Hepatocyte (in vitro differentiated cells): ENCODE measurements around the gene SBF2.

ENCODE experiments used
- CTCF ChIP-seq: fragments of 200-600 bp; sonication (generic); IDR thresholded peaks from 2 replicates; pipeline ENCODE4 v1.5.1; 2016; ENCODE audit warnings: antibody characterized with exemption, mild to moderate bottlenecking; ENCODE audit not compliant: poor library complexity
- EZH2 ChIP-seq: fragments of 200-600 bp; sonication (generic); IDR thresholded peaks from 2 replicates; pipeline ENCODE4 v1.6.1; 2016; ENCODE audit warnings: antibody characterized with exemption, mild to moderate bottlenecking, borderline replicate concordance
- EZH2phosphoT487 ChIP-seq: fragments of 200-600 bp; sonication (generic); IDR thresholded peaks from one replicate; pipeline ENCODE4 v1.6.1; 2018; ENCODE audit warnings: antibody characterized with exemption, mild to moderate bottlenecking, low read depth, moderate library complexity; ENCODE audit not compliant: unreplicated experiment, severe bottlenecking

DNA sequence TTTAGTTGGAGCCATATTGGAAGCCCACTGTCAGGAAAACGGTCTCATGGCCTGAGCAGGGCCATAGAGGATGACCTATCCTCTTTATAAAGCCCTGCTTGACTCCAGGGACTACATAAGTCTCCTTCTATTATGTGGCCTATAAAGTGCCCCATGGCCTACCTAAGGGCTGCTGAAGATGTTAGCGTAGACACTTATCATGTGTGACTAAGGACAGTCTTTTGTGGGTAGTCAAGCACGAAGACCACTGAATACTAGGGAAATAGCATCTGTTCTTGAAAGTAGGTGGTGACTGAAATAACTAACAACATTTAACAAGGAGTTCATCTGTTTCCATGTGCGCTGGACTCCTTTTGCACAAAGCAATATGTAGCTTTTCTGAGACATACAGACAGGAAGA, 513.1 kb downstream of the SBF2 start:
- TF ChIP-seq EZH2phosphoT487 (no peak), CTCF (no peak), EZH2 (no peak)
